Measurements from ENCODE around the gene ADCY9. TPM values are rescaled to one million over a fixed set of nuclear protein-coding genes. Genes with fewer than 3 reads are reported as not detected.

Gene ADCY9
- total and polyA plus RNA-seq, 10 donors: 0.70 to 23.0 (median 11.8) TPM

DNA sequence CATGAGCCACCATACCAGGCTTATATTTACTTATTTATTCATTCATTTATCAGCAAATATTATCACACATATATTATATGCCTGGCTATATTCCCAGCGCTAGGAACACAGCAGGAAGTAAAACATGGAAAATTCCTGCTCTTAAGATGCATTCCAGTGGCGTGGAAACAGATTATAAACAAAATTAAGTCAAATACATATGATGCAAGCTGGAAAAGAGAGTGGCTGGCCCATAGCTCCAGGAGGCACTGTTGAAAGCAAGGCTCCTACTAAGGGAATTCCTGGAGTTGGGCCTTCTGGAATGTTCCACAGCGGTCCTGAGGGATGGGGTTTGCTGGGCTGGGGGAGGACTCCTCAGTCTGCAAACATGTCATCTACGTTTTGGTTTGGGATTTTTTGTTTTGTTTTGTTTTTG, 18.4 kb downstream of the ADCY9 start:
- Histone ChIP-seq H3K27me3 (replicated peaks in 1 of 7) (no peaks in the 10 kb centered on the region), H3K36me3 (peaks cover 0 to 5% (median 0%) of the 10 kb centered on the region in 6 donors), H3K9me3 (no peaks in the 10 kb centered on the region), H3K4me1 (peaks cover 0 to 24% (median 8%) of the 10 kb centered on the region in 6 donors), H3K4me3 (no peak overlapping the region), H3K27ac (no peak overlapping the region)
- 70 to 84% (median 78%) methylated on average over 4 of the region's 4 CpGs for WGBS, 5 donors
- TF ChIP-seq POLR2A (IDR thresholded peaks at IDR 0.05): no peak
- TF ChIP-seq, protein P1, sequence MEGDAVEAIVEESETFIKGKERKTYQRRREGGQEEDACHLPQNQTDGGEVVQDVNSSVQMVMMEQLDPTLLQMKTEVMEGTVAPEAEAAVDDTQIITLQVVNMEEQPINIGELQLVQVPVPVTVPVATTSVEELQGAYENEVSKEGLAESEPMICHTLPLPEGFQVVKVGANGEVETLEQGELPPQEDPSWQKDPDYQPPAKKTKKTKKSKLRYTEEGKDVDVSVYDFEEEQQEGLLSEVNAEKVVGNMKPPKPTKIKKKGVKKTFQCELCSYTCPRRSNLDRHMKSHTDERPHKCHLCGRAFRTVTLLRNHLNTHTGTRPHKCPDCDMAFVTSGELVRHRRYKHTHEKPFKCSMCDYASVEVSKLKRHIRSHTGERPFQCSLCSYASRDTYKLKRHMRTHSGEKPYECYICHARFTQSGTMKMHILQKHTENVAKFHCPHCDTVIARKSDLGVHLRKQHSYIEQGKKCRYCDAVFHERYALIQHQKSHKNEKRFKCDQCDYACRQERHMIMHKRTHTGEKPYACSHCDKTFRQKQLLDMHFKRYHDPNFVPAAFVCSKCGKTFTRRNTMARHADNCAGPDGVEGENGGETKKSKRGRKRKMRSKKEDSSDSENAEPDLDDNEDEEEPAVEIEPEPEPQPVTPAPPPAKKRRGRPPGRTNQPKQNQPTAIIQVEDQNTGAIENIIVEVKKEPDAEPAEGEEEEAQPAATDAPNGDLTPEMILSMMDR (IDR thresholded peaks at IDR 0.05 in 8 of 11, conservative IDR thresholded peaks at IDR 0.05 in 3 of 11): no peak
- no peak for TF ChIP-seq POLR2AphosphoS5 (IDR thresholded peaks at IDR 0.05)
- intact Hi-C loops (cut with DNase I; ENCODE audit: low total_unique reads): no loop called here
- DNase-seq: no peak

DNA sequence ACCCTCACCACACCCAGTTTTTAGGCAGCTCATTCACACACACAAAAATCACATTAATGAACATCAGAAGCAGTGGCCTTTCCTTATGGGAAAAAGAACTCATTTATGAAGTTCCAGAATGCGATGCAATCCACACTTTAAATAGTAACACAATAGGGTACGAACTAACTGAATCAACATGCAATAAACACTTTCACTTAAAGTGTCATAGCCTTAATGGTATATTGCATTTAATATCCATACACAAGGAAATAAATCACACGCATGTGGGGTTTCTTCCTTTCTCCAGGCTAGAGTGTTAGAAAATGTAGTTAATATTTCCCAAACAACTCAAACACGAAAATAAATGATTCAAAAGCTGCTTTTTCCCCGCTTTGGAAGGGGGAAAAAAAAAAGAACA, 19.7 kb downstream of the ADCY9 start:
- Histone ChIP-seq H3K27me3 (replicated peaks in 1 of 7) (no peaks in the 10 kb centered on the region), H3K27ac (no peak overlapping the region), H3K4me1 (peaks cover 0 to 24% (median 8%) of the 10 kb centered on the region in 6 donors), H3K4me3 (no peak overlapping the region), H3K36me3 (no peaks in the 10 kb centered on the region), H3K9me3 (no peaks in the 10 kb centered on the region)
- 79 to 85% (median 83%) methylated on average over 5 of the region's 5 CpGs for WGBS, 5 donors
- no peak for DNase-seq
- TF ChIP-seq POLR2A (IDR thresholded peaks at IDR 0.05): no peak
- TF ChIP-seq POLR2AphosphoS5 (IDR thresholded peaks at IDR 0.05): no peak
- TF ChIP-seq, protein P1 (IDR thresholded peaks at IDR 0.05 in 8 of 11, conservative IDR thresholded peaks at IDR 0.05 in 3 of 11): no peak
- intact Hi-C loops (cut with DNase I; ENCODE audit: low total_unique reads): no loop called here

GRCh38 chr16:4094127-4094773, 22.0 kb downstream of the ADCY9 start:
- Histone ChIP-seq H3K4me1 (peaks cover 0 to 36% (median 8%) of the 10 kb centered on the region in 6 donors), H3K9me3 (no peaks in the 10 kb centered on the region), H3K36me3 (no peaks in the 10 kb centered on the region), H3K4me3 (no peak overlapping the region), H3K27ac (no peak overlapping the region), H3K27me3 (replicated peaks in 1 of 7) (no peaks in the 10 kb centered on the region)
- 80 to 89% (median 86%) methylated on average over 14 of the region's 14 CpGs for WGBS, 5 donors
- TF ChIP-seq, protein P1 (IDR thresholded peaks at IDR 0.05 in 8 of 11, conservative IDR thresholded peaks at IDR 0.05 in 3 of 11): no peak
- TF ChIP-seq POLR2A (IDR thresholded peaks at IDR 0.05) (no peak), POLR2AphosphoS5 (IDR thresholded peaks at IDR 0.05) (no peak)
- intact Hi-C loops (cut with DNase I; ENCODE audit: low total_unique reads): no loop called here
- peak; percentile 11 for DNase-seq

- DNase-seq: peak; percentile 4
- H3K27me3 ChIP-seq (replicated peaks in 1 of 7): no peaks in the 10 kb centered on the region
- H3K27ac ChIP-seq: no peak overlapping the region
- H3K9me3 ChIP-seq: no peaks in the 10 kb centered on the region
- no peak overlapping the region for H3K4me3 ChIP-seq
- intact Hi-C loops (cut with DNase I; ENCODE audit: low total_unique reads): no loop called here
- H3K36me3 ChIP-seq: no peaks in the 10 kb centered on the region
- peaks cover 0 to 36% (median 8%) of the 10 kb centered on the region in 6 donors for H3K4me1 ChIP-seq
- WGBS, 5 donors: 85 to 93% (median 90%) methylated on average over 8 of the region's 8 CpGs
- TF ChIP-seq POLR2A (IDR thresholded peaks at IDR 0.05): no peak
- TF ChIP-seq POLR2AphosphoS5 (IDR thresholded peaks at IDR 0.05): no peak
- TF ChIP-seq, protein P1 (IDR thresholded peaks at IDR 0.05 in 8 of 11, conservative IDR thresholded peaks at IDR 0.05 in 3 of 11): no peak
Observed at GRCh38 chr16:4093495-4094126, 22.6 kb downstream of the ADCY9 start.

Measured in spleen (tissue), 11 donors.